GM12878 (cell line): ENCODE data around the gene SLAMF1. TPM values are rescaled to one million over a fixed set of nuclear protein-coding genes. Genes with fewer than 3 reads are reported as not detected.

Source experiments
- ATF7 ChIP-seq: fragments of 450-650 bp; IDR thresholded peaks from 2 replicates; pipeline ENCODE4 v1.6.1; 2016; ENCODE audit warnings: low read depth, mild to moderate bottlenecking
- CHD1 ChIP-seq: IDR thresholded peaks from 2 replicates; pipeline ENCODE4 v1.6.1; 2012; ENCODE audit warnings: low read depth, low read length, improper control_type of control experiment
- DPF2 ChIP-seq: fragments of 450-650 bp; IDR thresholded peaks from 2 replicates; pipeline ENCODE4 v1.6.1; 2017; ENCODE audit warnings: mild to moderate bottlenecking
- EZH2 ChIP-seq: IDR thresholded peaks from 2 replicates; pipeline ENCODE4 v1.6.1; 2012; ENCODE audit warnings: low read depth, mild to moderate bottlenecking, control low read depth, inconsistent platforms, low read length, borderline replicate concordance; ENCODE audit not compliant: control insufficient read depth
- IKZF2 ChIP-seq, 2 experiments: fragments of 450-650 bp; IDR thresholded peaks; 2 replicates each; pipeline ENCODE4 v1.6.1; 2017; ENCODE audit warnings: mild to moderate bottlenecking in 2 of 2, moderate library complexity in 2 of 2
- LARP7 ChIP-seq: fragments of 450-650 bp; IDR thresholded peaks from 2 replicates; pipeline ENCODE4 v1.6.1; 2017; ENCODE audit warnings: mild to moderate bottlenecking
- MTA2 ChIP-seq: fragments of 450-650 bp; IDR thresholded peaks from 2 replicates; pipeline ENCODE4 v1.6.1; 2016; ENCODE audit warnings: low read depth, mild to moderate bottlenecking, moderate library complexity
- MTA3 ChIP-seq: IDR thresholded peaks from 2 replicates; pipeline ENCODE4 v1.6.1; 2012; ENCODE audit warnings: low read length, inconsistent platforms, borderline replicate concordance
- PAX5 ChIP-seq: IDR thresholded peaks from 2 replicates; pipeline ENCODE4 v1.6.1; 2011; ENCODE audit warnings: low read depth, low read length, borderline replicate concordance
- SMAD1 ChIP-seq: fragments of 450-650 bp; IDR thresholded peaks from 2 replicates; pipeline ENCODE4 v1.6.1; 2018; ENCODE audit warnings: mild to moderate bottlenecking, low read depth; ENCODE audit not compliant: partially characterized antibody
- SMC3 ChIP-seq: IDR thresholded peaks from 2 replicates; pipeline ENCODE4 v1.6.1; 2011; ENCODE audit warnings: low read length, improper control_type of control experiment, borderline replicate concordance
- TAF1 ChIP-seq: IDR thresholded peaks from 2 replicates; pipeline ENCODE4 v1.6.1; 2011; ENCODE audit warnings: mild to moderate bottlenecking, low read depth, low read length, borderline replicate concordance
- YY1 ChIP-seq: IDR thresholded peaks from 2 replicates; pipeline ENCODE4 v1.6.1; 2011; ENCODE audit warnings: low read depth, mild to moderate bottlenecking, low read length
- polyA plus RNA-seq, 11 experiments: library from polyadenylated mRNA; depleted of rRNA in 4 of 11; unstranded in 6 of 11; stranded (reverse) in 5 of 11; fragments of >200 nt; fragmentation: Nextera tagmentation in 4 of 11; fragmentation: Illumina TruSeq in 1 of 11; extraction: Ambion mirVana in 4 of 11; extraction: Trizol in 1 of 11; gene quantifications; 1 replicate in 1 of 11; 2 replicates in 10 of 11; pipeline versions ENCODE4 v1.2.1 to v1.2.3, GENCODE V29; 2011 to 2016; ENCODE audit warnings: inconsistent platforms in 2 of 11, missing spikeins in 2 of 11, low read depth in 1 of 11
- total RNA-seq, 4 experiments: library from RNA; depleted of rRNA in 3 of 4; stranded (reverse); fragments of >200 nt in 3 of 4; fragmentation: Illumina TruSeq in 1 of 4; extraction: Trizol in 1 of 4; gene quantifications; 2 replicates each; pipeline versions ENCODE4 v1.2.1 to v1.2.3, GENCODE V29; 2013 to 2021
- TF ChIP-seq, protein P1 (sequence below): fragments of 450-650 bp; IDR thresholded peaks from 2 replicates; pipeline ENCODE4 v1.6.1; 2017; ENCODE audit warnings: mild to moderate bottlenecking

Gene SLAMF1
- total and polyA plus RNA-seq, 10 of the 15 experiments (the other 5 are each of a cell fraction or from before 2014, with no cell fraction given), result 87.3 to 260 (median 131) TPM

DNA sequence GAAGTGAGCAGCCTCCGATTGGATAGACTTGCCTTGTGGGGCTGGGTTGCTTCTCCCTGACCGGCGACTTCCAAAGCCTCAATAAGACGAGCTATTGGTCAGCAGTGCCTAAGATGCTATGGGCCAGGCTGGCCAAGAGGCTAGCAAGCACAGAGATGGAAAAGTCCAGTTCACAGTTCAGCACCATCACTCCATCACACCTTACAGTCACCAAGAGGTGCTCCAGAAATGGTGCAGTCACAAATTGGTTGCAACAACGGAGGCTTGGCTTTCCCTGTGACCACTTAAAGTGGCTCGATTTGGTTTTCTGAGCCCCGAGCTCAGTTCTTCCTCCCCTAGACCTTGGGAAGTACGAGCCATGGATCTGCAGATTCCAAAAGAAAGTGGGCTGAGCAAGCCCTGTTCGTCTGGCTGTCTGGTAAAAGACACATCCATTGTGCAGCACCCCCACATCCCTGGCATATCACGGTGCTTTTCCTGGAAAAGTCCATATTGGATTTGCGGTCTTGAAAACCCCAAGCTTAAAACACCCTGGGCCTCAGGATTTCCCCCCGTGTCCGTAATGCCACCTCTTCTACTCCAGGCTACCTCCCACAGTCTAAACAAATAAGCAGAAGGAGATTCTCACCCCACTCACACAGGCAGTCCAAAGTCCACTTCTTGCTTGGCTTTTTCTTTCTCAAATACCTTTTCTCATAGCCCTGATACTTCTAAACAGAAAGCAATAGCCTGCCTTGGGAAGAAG, 1.3 kb downstream of the SLAMF1 start (continued):
- TF ChIP-seq YY1 (no peak), SMAD1 (peak; percentile 13), CHD1 (peak; percentile 87), MTA3 (peak; percentile 37; the same call in 1 of the 2 replicates), EZH2 (no peak), MTA2 (peak; percentile 24; the same call in 1 of the 2 replicates), ATF7 (0 out of 2 replicates have a peak, but pooled peaks have one; percentile 11), TAF1 (0 out of 2 replicates have a peak, but pooled peaks have one; percentile 27), IKZF2 (IDR thresholded peaks at IDR 0.05) (peak; percentile 89 to 90), PAX5 (no peak), SMC3 (no peak), LARP7 (peak; percentile 52; the same call in 1 of the 2 replicates), DPF2 (0 out of 2 replicates have a peak, but pooled peaks have one; percentile 11)
- TF ChIP-seq, protein P1, sequence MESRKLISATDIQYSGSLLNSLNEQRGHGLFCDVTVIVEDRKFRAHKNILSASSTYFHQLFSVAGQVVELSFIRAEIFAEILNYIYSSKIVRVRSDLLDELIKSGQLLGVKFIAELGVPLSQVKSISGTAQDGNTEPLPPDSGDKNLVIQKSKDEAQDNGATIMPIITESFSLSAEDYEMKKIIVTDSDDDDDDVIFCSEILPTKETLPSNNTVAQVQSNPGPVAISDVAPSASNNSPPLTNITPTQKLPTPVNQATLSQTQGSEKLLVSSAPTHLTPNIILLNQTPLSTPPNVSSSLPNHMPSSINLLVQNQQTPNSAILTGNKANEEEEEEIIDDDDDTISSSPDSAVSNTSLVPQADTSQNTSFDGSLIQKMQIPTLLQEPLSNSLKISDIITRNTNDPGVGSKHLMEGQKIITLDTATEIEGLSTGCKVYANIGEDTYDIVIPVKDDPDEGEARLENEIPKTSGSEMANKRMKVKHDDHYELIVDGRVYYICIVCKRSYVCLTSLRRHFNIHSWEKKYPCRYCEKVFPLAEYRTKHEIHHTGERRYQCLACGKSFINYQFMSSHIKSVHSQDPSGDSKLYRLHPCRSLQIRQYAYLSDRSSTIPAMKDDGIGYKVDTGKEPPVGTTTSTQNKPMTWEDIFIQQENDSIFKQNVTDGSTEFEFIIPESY, result no peak
